ENCODE data around the gene NKD2. TPM values are rescaled to one million over a fixed set of nuclear protein-coding genes. Genes with fewer than 3 reads are reported as not detected.

The NKD2 gene
- total and polyA plus RNA-seq, 2 donors = 5.1 to 12.4 TPM

- no peak for DNase-seq (ENCODE audit: low read depth in 6 of 9, low spot score in 9 of 9)
- WGBS = 96% methylated on average over 19 of the region's 19 CpGs
- H3K4me1 ChIP-seq (ENCODE audit: control insufficient read depth in 2 of 2, insufficient read depth in 2 of 2, low read length in 2 of 2) = peaks cover 9 to 17% of the 10 kb centered on the region in 2 donors
- H3K27me3 ChIP-seq (ENCODE audit: control insufficient read depth in 2 of 2, insufficient read depth in 1 of 2, low read length in 1 of 2) = peaks cover 0 to 20% of the 10 kb centered on the region in 2 donors
- H3K9me3 ChIP-seq (ENCODE audit: control insufficient read depth in 2 of 2, insufficient read depth in 1 of 2, low read length in 1 of 2) = no peaks in the 10 kb centered on the region
- H3K36me3 ChIP-seq (ENCODE audit: control insufficient read depth in 2 of 2, insufficient read depth in 2 of 2, low read length in 1 of 2) = peaks cover 4 to 31% of the 10 kb centered on the region in 2 donors
- H3K27ac ChIP-seq (ENCODE audit: low read depth in 1 of 2, low read length in 1 of 2) = no peak overlapping the region
- no peak overlapping the region for H3K4me3 ChIP-seq (ENCODE audit: low read length in 2 of 2)
These were observed 4.8 kb downstream of the NKD2 start for GRCh38 chr5:1013238-1013947.

- Histone ChIP-seq H3K4me3 (ENCODE audit: low read length in 2 of 2) (no peak overlapping the region), H3K9me3 (ENCODE audit: control insufficient read depth in 2 of 2, insufficient read depth in 1 of 2, low read length in 1 of 2) (no peaks in the 10 kb centered on the region), H3K27ac (ENCODE audit: low read depth in 1 of 2, low read length in 1 of 2) (no peak overlapping the region), H3K27me3 (ENCODE audit: control insufficient read depth in 2 of 2, insufficient read depth in 1 of 2, low read length in 1 of 2) (peaks cover 0 to 18% of the 10 kb centered on the region in 2 donors), H3K4me1 (ENCODE audit: control insufficient read depth in 2 of 2, insufficient read depth in 2 of 2, low read length in 2 of 2) (peaks cover 8 to 16% of the 10 kb centered on the region in 2 donors), H3K36me3 (ENCODE audit: control insufficient read depth in 2 of 2, insufficient read depth in 2 of 2, low read length in 1 of 2) (peaks cover 4 to 31% of the 10 kb centered on the region in 2 donors)
- 82% methylated on average over 3 of the region's 3 CpGs for WGBS
- DNase-seq (ENCODE audit: low read depth in 6 of 9, low spot score in 9 of 9) = no peak
These were observed 5.3 kb downstream of the NKD2 start for GRCh38 chr5:1013948-1014301.

GRCh38 chr5:1014346-1014745 is 5.7 kb downstream of the NKD2 start:
- H3K27me3 ChIP-seq (ENCODE audit: control insufficient read depth in 2 of 2, insufficient read depth in 1 of 2, low read length in 1 of 2) = peaks cover 0 to 16% of the 10 kb centered on the region in 2 donors
- no peaks in the 10 kb centered on the region for H3K9me3 ChIP-seq (ENCODE audit: control insufficient read depth in 2 of 2, insufficient read depth in 1 of 2, low read length in 1 of 2)
- WGBS = 95% methylated on average over 14 of the region's 14 CpGs
- no peak for DNase-seq (ENCODE audit: low read depth in 6 of 9, low spot score in 9 of 9)
- H3K4me1 ChIP-seq (ENCODE audit: control insufficient read depth in 2 of 2, insufficient read depth in 2 of 2, low read length in 2 of 2) = peaks cover 6 to 16% of the 10 kb centered on the region in 2 donors
- no peak overlapping the region for H3K4me3 ChIP-seq (ENCODE audit: low read length in 2 of 2)
- H3K36me3 ChIP-seq (ENCODE audit: control insufficient read depth in 2 of 2, insufficient read depth in 2 of 2, low read length in 1 of 2) = peaks cover 4 to 31% of the 10 kb centered on the region in 2 donors
- H3K27ac ChIP-seq (ENCODE audit: low read depth in 1 of 2, low read length in 1 of 2) = no peak overlapping the region

GRCh38 chr5:1014781-1015221 is 6.2 kb downstream of the NKD2 start:
- no peak overlapping the region for H3K27ac ChIP-seq (ENCODE audit: low read depth in 1 of 2, low read length in 1 of 2)
- no peaks in the 10 kb centered on the region for H3K9me3 ChIP-seq (ENCODE audit: control insufficient read depth in 2 of 2, insufficient read depth in 1 of 2, low read length in 1 of 2)
- peaks cover 0 to 11% of the 10 kb centered on the region in 2 donors for H3K27me3 ChIP-seq (ENCODE audit: control insufficient read depth in 2 of 2, insufficient read depth in 1 of 2, low read length in 1 of 2)
- no peak overlapping the region for H3K4me3 ChIP-seq (ENCODE audit: low read length in 2 of 2)
- 86% methylated on average over 17 of the region's 17 CpGs for WGBS
- no peak for DNase-seq (ENCODE audit: low read depth in 6 of 9, low spot score in 9 of 9)
- peaks cover 4 to 31% of the 10 kb centered on the region in 2 donors for H3K36me3 ChIP-seq (ENCODE audit: control insufficient read depth in 2 of 2, insufficient read depth in 2 of 2, low read length in 1 of 2)
- peaks cover 2 to 13% of the 10 kb centered on the region in 2 donors for H3K4me1 ChIP-seq (ENCODE audit: control insufficient read depth in 2 of 2, insufficient read depth in 2 of 2, low read length in 2 of 2)

GRCh38 chr5:1015507-1015906 is 6.9 kb downstream of the NKD2 start:
- 93% methylated on average over 10 of the region's 10 CpGs for WGBS

GRCh38 chr5:1016036-1016435 is 7.4 kb downstream of the NKD2 start:
- H3K27ac ChIP-seq (ENCODE audit: low read depth in 1 of 2, low read length in 1 of 2) = no peak overlapping the region
- no peaks in the 10 kb centered on the region for H3K27me3 ChIP-seq (ENCODE audit: control insufficient read depth in 2 of 2, insufficient read depth in 1 of 2, low read length in 1 of 2)
- no peak for DNase-seq (ENCODE audit: low read depth in 6 of 9, low spot score in 9 of 9)
- H3K9me3 ChIP-seq (ENCODE audit: control insufficient read depth in 2 of 2, insufficient read depth in 1 of 2, low read length in 1 of 2) = no peaks in the 10 kb centered on the region
- H3K36me3 ChIP-seq (ENCODE audit: control insufficient read depth in 2 of 2, insufficient read depth in 2 of 2, low read length in 1 of 2) = peaks cover 4 to 31% of the 10 kb centered on the region in 2 donors
- H3K4me1 ChIP-seq (ENCODE audit: control insufficient read depth in 2 of 2, insufficient read depth in 2 of 2, low read length in 2 of 2) = peaks cover 0 to under 1% of the 10 kb centered on the region in 2 donors
- no peak overlapping the region for H3K4me3 ChIP-seq (ENCODE audit: low read length in 2 of 2)
- 95% methylated on average over 19 of the region's 19 CpGs for WGBS

More at GRCh38 chr5:1015507-1015906, 6.9 kb downstream of the NKD2 start:
- H3K36me3 ChIP-seq (ENCODE audit: control insufficient read depth in 2 of 2, insufficient read depth in 2 of 2, low read length in 1 of 2) = peaks cover 4 to 31% of the 10 kb centered on the region in 2 donors
- no peak overlapping the region for H3K27ac ChIP-seq (ENCODE audit: low read depth in 1 of 2, low read length in 1 of 2)
- no peak for DNase-seq (ENCODE audit: low read depth in 6 of 9, low spot score in 9 of 9)
- peaks cover 0 to 4% of the 10 kb centered on the region in 2 donors for H3K27me3 ChIP-seq (ENCODE audit: control insufficient read depth in 2 of 2, insufficient read depth in 1 of 2, low read length in 1 of 2)
- H3K4me3 ChIP-seq (ENCODE audit: low read length in 2 of 2) = no peak overlapping the region
- H3K9me3 ChIP-seq (ENCODE audit: control insufficient read depth in 2 of 2, insufficient read depth in 1 of 2, low read length in 1 of 2) = no peaks in the 10 kb centered on the region
- H3K4me1 ChIP-seq (ENCODE audit: control insufficient read depth in 2 of 2, insufficient read depth in 2 of 2, low read length in 2 of 2) = peaks cover 0 to 6% of the 10 kb centered on the region in 2 donors

- no peak for DNase-seq (ENCODE audit: low read depth in 6 of 9, low spot score in 9 of 9)
- H3K27me3 ChIP-seq (ENCODE audit: control insufficient read depth in 2 of 2, insufficient read depth in 1 of 2, low read length in 1 of 2) = no peaks in the 10 kb centered on the region
- no peaks in the 10 kb centered on the region for H3K9me3 ChIP-seq (ENCODE audit: control insufficient read depth in 2 of 2, insufficient read depth in 1 of 2, low read length in 1 of 2)
- no peak overlapping the region for H3K4me3 ChIP-seq (ENCODE audit: low read length in 2 of 2)
- no peak overlapping the region for H3K27ac ChIP-seq (ENCODE audit: low read depth in 1 of 2, low read length in 1 of 2)
- peaks cover 0 to 2% of the 10 kb centered on the region in 2 donors for H3K4me1 ChIP-seq (ENCODE audit: control insufficient read depth in 2 of 2, insufficient read depth in 2 of 2, low read length in 2 of 2)
- peaks cover 4 to 31% of the 10 kb centered on the region in 2 donors for H3K36me3 ChIP-seq (ENCODE audit: control insufficient read depth in 2 of 2, insufficient read depth in 2 of 2, low read length in 1 of 2)
- 96% methylated on average over 16 of the region's 16 CpGs for WGBS
These were observed 7.9 kb downstream of the NKD2 start for GRCh38 chr5:1016476-1016875.

- Histone ChIP-seq H3K4me3 (ENCODE audit: low read length in 2 of 2) (no peak overlapping the region), H3K36me3 (ENCODE audit: control insufficient read depth in 2 of 2, insufficient read depth in 2 of 2, low read length in 1 of 2) (peaks cover 4 to 27% of the 10 kb centered on the region in 2 donors), H3K4me1 (ENCODE audit: control insufficient read depth in 2 of 2, insufficient read depth in 2 of 2, low read length in 2 of 2) (peaks cover 0 to 6% of the 10 kb centered on the region in 2 donors), H3K27me3 (ENCODE audit: control insufficient read depth in 2 of 2, insufficient read depth in 1 of 2, low read length in 1 of 2) (no peaks in the 10 kb centered on the region), H3K9me3 (ENCODE audit: control insufficient read depth in 2 of 2, insufficient read depth in 1 of 2, low read length in 1 of 2) (no peaks in the 10 kb centered on the region), H3K27ac (ENCODE audit: low read depth in 1 of 2, low read length in 1 of 2) (no peak overlapping the region)
- DNase-seq (ENCODE audit: low read depth in 6 of 9, low spot score in 9 of 9) = no peak
- 93% methylated on average over 12 of the region's 12 CpGs for WGBS
These were observed 8.5 kb downstream of the NKD2 start for GRCh38 chr5:1017056-1017455.

GRCh38 chr5:1017691-1018455 is 9.3 kb downstream of the NKD2 start:
- H3K4me1 ChIP-seq (ENCODE audit: control insufficient read depth in 2 of 2, insufficient read depth in 2 of 2, low read length in 2 of 2) = peaks cover 0 to 6% of the 10 kb centered on the region in 2 donors
- no peak overlapping the region for H3K4me3 ChIP-seq (ENCODE audit: low read length in 2 of 2)
- H3K27ac ChIP-seq (ENCODE audit: low read depth in 1 of 2, low read length in 1 of 2) = no peak overlapping the region
- no peaks in the 10 kb centered on the region for H3K27me3 ChIP-seq (ENCODE audit: control insufficient read depth in 2 of 2, insufficient read depth in 1 of 2, low read length in 1 of 2)
- 97% methylated on average over 19 of the region's 19 CpGs for WGBS
- no peaks in the 10 kb centered on the region for H3K9me3 ChIP-seq (ENCODE audit: control insufficient read depth in 2 of 2, insufficient read depth in 1 of 2, low read length in 1 of 2)
- H3K36me3 ChIP-seq (ENCODE audit: control insufficient read depth in 2 of 2, insufficient read depth in 2 of 2, low read length in 1 of 2) = peaks cover 4 to 23% of the 10 kb centered on the region in 2 donors
- no peak for DNase-seq (ENCODE audit: low read depth in 6 of 9, low spot score in 9 of 9)
